ENCODE results near the gene MLH1.

DNA sequence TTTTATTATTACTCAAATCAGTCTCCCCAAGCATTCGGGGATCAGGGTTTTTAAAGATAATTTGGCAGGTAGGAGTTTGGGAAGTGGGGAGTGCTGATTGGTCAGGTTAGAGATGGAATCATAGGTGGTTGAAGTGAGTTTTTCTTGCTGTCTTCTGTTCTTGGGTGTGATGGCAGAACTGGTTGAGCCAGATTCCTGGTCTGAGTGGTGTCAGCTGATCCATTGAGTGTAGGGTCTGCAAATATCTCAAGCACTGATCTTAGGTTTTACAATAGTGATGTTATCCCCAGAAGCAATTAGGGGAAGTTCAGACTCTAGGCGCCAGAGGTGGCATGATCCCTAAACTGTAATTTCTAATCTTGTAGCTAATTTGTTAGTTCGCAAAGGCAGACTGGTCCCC lies 27.9 kb upstream of the MLH1 start:
- TF ChIP-seq POLR2AphosphoS5 (IDR thresholded peaks at IDR 0.05) (no peak), POLR2A (IDR thresholded peaks at IDR 0.05) (no peak)
- TF ChIP-seq, protein P1, sequence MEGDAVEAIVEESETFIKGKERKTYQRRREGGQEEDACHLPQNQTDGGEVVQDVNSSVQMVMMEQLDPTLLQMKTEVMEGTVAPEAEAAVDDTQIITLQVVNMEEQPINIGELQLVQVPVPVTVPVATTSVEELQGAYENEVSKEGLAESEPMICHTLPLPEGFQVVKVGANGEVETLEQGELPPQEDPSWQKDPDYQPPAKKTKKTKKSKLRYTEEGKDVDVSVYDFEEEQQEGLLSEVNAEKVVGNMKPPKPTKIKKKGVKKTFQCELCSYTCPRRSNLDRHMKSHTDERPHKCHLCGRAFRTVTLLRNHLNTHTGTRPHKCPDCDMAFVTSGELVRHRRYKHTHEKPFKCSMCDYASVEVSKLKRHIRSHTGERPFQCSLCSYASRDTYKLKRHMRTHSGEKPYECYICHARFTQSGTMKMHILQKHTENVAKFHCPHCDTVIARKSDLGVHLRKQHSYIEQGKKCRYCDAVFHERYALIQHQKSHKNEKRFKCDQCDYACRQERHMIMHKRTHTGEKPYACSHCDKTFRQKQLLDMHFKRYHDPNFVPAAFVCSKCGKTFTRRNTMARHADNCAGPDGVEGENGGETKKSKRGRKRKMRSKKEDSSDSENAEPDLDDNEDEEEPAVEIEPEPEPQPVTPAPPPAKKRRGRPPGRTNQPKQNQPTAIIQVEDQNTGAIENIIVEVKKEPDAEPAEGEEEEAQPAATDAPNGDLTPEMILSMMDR (IDR thresholded peaks at IDR 0.05): no peak
